ENCODE results near the gene RFESD.

GRCh38 chr5:95644351-95645042 is 2.1 kb upstream of the RFESD start:
- TF ChIP-seq CTCF (IDR thresholded peaks at IDR 0.05) (peak; percentile 51 to 73 (median 66)), POLR2A (IDR thresholded peaks at IDR 0.05) (no peak)
